Coronary artery (tissue), 2 donors: ENCODE results near the gene HOXA3.

Source experiments
- DNase-seq: peaks from one replicate; pipeline ENCODE4 v3.0.0-alpha.2; 2017; ENCODE audit warnings: low spot score
- H3K27ac ChIP-seq, 2 donors: fragments of 200-600 bp; sonication (generic); one replicate each; pipeline ENCODE4 v1.5.1; 2016 to 2019
- H3K4me3 ChIP-seq: fragments of 200-600 bp; sonication (generic); 2 replicates; pipeline ENCODE4 v1.5.1; 2016; ENCODE audit warnings: mild to moderate bottlenecking, moderate library complexity
- TF ChIP-seq, protein P1 (sequence below): fragments of 200-600 bp; sonication (generic); IDR thresholded peaks from one replicate; pipeline ENCODE4 v1.5.1; 2019; ENCODE audit warnings: antibody characterized with exemption

Gene HOXA3

DNA sequence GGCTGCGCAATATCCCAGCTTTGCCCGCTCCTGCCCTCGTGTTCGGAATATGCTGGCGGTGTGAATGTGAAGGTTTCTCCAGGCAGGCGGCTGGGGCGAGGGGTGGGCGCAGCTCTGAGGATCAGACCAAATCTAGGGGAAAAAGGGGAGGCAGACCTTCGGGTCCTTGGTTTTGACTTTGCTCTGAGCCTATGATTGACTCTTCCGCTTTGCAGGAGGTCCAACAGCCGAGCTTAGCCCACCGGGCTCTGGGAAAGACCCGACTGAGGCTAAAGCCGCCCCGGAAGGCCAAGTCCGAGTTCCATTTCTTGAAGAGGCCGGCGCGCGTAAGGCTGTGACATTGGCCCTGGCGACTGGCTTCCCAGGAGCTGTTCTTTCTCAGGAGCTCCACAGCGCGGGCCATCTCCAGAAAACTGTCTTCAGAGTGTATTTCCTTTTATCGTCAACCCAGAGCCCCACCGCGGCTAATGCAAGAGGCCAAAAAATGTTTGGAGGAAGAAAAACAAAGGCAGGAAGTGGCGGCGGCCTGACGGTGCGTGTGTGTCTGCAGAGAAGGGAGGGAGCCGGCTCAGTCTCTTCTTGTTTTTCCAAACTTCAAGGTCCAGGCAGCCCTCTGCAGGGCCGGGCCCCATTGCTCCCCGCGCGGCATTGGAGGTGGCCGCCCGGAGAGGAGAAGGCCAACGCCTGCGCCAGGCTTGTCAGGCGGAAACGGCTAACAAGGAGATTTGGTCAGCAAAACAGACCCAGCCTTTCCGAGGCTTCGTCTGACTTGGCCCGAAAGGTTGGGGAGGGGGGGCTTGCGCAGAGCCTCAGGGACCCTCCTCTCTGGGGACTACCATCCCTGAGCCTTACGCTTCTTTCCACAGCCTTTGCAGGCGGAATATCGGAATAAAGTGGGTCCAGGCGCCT lies 36.3 kb upstream of the HOXA3 start:
- TF ChIP-seq, protein P1, sequence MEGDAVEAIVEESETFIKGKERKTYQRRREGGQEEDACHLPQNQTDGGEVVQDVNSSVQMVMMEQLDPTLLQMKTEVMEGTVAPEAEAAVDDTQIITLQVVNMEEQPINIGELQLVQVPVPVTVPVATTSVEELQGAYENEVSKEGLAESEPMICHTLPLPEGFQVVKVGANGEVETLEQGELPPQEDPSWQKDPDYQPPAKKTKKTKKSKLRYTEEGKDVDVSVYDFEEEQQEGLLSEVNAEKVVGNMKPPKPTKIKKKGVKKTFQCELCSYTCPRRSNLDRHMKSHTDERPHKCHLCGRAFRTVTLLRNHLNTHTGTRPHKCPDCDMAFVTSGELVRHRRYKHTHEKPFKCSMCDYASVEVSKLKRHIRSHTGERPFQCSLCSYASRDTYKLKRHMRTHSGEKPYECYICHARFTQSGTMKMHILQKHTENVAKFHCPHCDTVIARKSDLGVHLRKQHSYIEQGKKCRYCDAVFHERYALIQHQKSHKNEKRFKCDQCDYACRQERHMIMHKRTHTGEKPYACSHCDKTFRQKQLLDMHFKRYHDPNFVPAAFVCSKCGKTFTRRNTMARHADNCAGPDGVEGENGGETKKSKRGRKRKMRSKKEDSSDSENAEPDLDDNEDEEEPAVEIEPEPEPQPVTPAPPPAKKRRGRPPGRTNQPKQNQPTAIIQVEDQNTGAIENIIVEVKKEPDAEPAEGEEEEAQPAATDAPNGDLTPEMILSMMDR = no peak
- Histone ChIP-seq H3K27ac (no peak overlapping the region), H3K4me3 (peak overlapping the region; percentile 48)
- peak; percentile 65 for DNase-seq

DNA sequence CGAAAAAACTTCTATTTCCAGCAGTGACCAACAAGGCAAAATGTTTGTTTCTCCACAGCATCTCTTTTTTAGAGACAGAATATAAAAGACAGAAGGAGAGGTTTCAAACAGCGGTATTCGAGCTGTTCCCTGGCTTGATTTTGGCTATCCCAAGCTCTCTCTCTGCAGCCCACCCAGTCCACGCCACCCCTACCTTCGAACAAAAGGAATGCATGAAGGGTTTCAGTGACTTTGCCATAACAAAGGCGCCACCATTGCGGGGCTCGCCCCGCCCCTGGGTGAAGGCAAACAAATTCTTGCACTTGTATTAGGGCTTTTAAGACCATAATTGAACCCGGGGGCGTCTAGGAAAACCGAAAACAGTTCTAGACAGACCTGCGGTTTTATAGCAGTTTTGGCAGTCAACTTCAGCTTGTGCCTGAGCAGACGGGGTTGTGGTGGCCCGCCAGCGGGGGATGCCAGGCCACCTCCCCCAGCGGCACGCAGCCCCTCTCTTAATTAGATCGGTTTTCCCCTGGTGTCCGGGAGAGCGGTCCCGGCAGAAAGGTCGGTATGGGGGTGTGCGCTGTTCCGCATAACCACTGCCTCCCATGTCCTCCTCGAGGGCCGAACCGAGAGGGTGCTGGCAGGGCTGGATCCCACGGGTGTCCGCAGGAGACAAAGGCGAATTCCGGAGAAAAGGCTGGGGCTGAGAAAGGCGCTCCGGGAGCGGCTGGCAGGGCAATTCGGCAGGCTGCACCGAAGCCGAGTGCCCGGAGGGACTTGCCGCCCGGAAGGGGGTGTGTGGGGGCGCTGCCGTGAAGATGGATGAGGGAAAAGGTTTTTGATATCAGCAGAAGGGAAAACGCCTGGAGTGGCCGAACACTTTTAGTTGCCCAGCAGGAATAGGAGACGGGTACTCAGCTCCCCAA lies 35.3 kb upstream of the HOXA3 start:
- DNase-seq = peak; percentile 64
- TF ChIP-seq, protein P1 = no peak
- peak overlapping the region; percentile 48 for H3K4me3 ChIP-seq
- H3K27ac ChIP-seq = no peak overlapping the region

DNA sequence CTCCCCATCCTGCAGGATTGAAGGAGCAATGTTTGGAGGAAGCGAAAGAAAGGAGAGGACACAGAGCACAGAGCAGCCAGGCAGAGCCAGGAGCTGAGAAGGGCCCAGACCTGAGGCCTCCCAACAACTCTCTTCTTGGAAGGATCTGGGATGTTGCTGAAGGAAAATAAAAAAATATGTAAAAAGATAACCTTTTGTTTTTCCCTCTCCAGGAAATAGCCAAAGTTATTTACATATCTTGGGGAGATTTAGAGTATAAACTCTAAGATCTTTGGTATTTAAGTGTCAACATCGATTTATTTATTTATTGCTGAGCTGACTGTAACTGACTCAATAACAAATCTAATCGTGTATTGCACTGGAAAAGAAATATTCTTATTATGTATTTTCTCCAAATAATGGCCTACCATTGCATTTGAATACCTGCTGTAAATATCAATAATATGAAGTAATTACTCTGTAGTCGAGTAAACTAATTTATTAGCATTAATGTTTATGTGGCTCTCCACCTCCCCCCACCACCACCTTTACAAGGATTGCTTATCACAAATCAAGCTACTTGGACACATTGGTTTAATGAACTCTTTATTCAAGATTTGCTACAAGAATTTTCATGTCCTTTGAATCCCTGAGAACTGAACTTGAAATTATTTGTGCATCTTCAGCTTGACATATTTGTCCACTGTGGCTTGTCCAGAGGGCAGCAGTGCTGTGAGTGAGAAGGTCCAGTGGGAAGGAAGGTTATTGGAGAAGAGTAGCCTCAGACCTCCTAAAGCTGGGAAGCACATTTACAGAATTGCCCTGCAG lies 34.5 kb upstream of the HOXA3 start:
- Histone ChIP-seq H3K4me3 (no peak overlapping the region), H3K27ac (no peak overlapping the region)
- peak; percentile 7 for DNase-seq
- TF ChIP-seq, protein P1 = no peak

DNA sequence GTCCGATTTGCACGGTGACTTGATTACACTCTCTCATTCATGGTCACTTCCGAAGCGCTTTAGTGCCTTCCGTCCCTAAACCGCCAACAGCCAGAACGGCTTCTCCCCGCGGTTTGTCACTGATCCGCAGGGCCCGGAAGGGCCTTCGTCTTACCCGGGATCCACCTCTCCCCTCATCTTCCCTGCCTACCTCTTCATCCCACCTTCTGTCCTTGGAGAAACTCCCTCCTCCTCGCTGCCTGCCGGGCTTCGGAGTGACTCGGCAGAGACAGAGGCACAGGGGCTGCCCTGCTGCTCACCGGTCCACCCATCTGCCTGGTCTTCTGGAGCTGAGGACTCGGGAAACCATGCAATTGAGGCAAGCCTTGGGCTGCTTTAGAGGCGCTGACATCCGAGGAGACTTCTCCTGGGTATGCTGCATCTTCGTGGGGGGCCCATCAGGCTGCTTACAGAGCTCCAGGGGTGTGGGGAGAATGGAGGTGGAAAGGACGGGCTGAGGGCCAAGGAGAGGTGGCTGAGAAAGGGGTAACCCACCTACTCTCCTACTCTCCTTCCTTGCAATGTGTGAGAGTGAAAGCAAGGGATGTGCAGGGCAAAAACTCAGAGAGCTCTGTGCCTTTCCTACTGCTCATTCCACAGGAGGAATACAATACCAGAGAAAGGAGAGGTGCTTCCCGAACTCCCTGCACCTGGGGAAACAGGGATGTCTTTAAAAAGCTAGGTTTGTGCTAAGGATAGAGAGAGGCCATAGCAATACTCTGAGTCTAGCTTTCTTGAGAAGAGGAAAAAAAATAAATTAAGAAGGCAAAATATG lies 33.7 kb upstream of the HOXA3 start:
- TF ChIP-seq, protein P1 = no peak
- H3K27ac ChIP-seq = no peak overlapping the region
- no peak overlapping the region for H3K4me3 ChIP-seq
- peak; percentile 73 for DNase-seq

DNA sequence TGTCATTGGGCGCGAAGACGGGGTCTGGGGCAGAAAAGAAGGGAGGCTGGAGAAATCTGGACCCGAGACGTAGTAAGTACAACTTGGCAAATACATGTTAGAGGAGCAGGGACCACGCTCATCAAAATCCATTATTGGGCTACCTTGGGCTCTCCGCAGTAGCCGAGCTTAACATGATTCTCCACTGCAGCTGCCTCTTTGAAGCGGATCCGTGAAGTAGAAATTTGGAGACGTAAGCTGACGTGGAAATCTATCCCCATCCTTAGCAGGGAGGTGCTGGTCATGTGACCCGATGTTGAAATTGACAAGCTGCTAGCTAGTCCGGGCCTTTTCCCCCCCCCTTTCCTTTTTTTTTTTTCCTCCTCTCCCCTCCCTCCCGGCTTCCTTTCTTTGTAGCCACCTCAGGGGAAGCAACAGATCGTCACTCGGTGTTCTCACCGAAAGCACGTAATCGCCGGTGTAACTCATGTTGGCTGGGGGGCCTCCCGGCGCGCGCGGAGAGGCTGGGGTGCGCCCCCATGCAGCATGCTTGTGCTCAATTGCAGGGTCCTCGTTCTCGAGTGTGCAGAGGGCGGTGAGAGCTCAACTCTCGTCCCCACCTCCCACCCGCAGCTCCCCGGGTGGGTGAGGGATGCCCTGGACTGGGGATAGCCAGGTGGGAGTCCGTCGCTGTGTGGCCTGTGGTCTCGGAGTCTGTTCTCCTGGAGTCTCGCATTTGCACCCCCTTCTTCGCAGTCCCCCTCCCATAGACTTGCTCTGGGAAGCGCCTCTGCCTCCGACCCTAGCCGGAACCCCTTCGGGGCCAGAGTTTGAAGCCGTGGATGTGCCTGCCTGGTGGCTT lies 32.9 kb upstream of the HOXA3 start, which contains the start of gene HOXA11:
TSS of gene HOXA11 (minus strand) at position 220 of the 841 bp plus-strand sequence. CDS start at position 132, 88 bp downstream.
- Histone ChIP-seq H3K27ac (no peak within 1 kb of the TSS), H3K4me3 (peak within 1 kb of the TSS; percentile 58)
- peak; percentile 65 for DNase-seq
- TF ChIP-seq, protein P1 = no peak
